HG02763 (cell line): ENCODE measurements around the gene CPAMD8.
"Not testable (repeated sequence)": the region's sequence is repeated elsewhere in the genome, so short reads cannot be mapped to it uniquely, and the experiment has no call there.

Experiments used
- ATAC-seq: cut with Tn5 transposase; IDR thresholded peaks from one replicate; pipeline ENCODE4 v1.9.1; 2021; ENCODE audit warnings: mild to moderate bottlenecking, moderate library complexity; ENCODE audit not compliant: unreplicated experiment

CPAMD8 gene

GRCh38 chr19:17002455-17002854 lies 24.2 kb downstream of the CPAMD8 start:
- no peak for ATAC-seq

DNA sequence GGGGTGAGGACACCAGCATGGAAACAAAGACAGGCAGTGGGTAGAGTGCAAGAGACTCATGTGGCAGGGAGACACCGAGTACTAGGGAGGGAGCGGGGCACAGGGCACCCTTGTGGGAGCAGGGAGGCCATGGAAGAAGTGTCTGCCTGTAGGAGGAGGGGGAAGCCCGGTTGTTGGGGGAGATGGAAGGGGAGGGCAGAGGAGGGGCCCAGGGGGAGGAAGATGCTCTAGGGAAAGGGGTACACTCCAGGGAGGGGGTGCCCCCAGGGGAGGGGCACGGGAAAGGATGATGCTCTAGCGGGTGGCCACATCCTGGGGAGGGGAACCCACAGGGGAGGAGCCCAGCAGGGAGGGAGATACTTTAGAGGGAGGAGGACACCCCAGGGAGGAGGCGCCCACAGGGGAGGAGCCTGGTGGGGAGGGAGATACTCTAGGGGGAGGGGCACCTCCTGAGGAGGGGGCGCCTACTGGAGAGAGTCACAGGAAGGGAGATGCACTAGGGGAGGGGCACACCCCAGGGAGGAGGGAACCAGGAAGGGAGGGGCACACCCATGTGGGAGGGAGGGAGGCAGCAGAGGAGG lies 24.9 kb downstream of the CPAMD8 start:
- ATAC-seq = no peak

DNA sequence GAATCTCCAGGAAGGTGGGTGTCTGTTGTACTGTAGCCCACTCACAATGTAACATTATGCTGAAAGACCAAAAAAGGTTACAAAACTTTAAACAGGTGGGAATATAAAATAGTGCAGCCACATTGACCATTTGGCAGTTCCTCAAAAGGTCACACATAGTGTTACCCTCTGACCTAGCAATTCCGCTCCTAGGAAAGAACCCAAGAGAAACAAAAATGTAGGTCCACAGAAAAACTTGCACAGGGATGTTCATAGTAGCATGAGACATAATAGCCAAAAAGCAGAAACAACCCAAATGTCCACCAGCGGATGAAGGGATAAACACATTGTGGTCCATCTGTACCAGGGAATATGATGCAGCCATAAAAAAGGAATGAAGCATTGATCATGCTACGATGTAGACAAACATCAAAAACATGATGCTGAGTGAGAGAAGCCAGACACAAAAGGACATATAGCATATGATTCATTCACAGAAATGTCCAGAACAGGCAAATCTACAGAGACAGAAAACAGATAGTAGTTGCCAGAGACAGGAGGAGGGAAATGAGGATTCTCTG lies 27.9 kb downstream of the CPAMD8 start:
- no peak for ATAC-seq

DNA sequence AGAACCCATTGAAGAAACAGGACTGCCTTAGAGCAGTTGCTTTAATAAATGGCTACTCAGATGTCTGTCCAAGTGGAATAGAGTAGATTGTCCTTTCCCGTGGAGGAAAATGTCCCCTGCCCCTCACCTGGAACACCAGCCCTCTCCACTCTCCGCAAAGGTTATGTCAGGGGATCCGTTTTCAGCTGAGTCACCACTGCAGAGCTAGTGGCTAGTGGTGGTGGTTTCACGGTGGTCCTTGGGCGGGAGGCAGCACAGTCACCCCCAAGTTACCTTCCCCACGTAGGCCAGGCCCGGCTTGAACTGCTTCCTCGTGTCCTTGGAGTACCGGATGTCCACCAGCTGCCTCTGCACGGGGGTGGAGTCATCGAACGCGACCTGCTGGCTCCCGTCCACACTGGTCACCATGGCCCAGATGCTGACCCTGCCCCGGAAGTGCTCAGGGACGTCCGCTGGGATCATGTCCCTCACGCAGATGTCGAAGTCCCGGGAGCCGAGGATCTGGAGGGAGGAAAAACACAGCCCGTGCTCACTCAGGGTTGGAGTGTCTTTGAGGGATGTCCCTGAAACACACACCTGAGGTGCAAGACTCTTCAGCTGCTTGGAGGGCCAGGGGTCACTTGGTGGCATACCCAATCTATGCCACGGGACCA lies 29.6 kb downstream of the CPAMD8 start:
- ATAC-seq = not testable (repeated sequence)

- ATAC-seq = no peak
Measured at GRCh38 chr19:16988661-16989060, 37.9 kb downstream of the CPAMD8 start.

DNA sequence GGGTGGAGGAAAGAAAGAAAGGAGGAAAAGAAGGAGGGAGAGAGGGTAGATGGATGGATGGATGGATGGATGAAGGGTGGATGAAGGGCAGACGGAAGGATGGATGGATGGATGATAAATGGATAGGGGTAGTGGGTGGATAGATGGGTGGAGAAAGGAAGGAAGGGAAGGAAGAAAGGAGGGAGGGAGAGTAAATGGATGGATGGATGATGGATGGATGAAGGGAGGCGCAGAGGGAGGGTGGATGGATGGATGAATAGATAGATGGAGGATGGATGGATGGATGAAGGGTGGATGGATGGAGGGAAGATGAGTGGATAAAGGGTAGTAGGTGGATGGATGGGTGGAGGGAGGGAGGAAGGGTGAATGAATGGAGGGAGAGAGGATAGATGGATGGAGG lies 41.2 kb downstream of the CPAMD8 start:
- no peak for ATAC-seq

GRCh38 chr19:16982586-16982985 lies 44.0 kb downstream of the CPAMD8 start:
- not testable (repeated sequence) for ATAC-seq

- ATAC-seq = no peak
Measured at GRCh38 chr19:16978839-16979802, 47.5 kb downstream of the CPAMD8 start.

GRCh38 chr19:16978156-16978555 lies 48.5 kb downstream of the CPAMD8 start:
- no peak for ATAC-seq

DNA sequence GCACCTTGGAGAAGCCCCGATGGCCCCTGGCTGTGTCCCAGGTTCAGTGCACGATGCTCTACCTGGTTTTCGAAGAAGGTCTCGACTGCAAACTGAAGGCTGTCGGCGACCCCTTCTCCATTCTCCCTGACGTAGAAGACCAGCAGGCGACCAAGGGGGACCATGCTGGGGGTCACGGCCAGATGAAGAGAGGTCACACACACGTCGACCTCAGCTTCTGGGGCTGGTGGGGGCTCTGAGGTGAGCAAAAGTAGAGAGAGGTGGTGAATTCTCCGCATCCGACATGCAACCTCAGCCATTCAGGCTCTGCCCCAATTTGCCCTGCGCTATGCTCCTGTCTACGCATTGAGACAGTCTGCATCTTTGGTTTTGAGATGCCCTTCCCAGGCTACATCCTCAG lies 49.3 kb downstream of the CPAMD8 start:
- ATAC-seq = no peak

DNA sequence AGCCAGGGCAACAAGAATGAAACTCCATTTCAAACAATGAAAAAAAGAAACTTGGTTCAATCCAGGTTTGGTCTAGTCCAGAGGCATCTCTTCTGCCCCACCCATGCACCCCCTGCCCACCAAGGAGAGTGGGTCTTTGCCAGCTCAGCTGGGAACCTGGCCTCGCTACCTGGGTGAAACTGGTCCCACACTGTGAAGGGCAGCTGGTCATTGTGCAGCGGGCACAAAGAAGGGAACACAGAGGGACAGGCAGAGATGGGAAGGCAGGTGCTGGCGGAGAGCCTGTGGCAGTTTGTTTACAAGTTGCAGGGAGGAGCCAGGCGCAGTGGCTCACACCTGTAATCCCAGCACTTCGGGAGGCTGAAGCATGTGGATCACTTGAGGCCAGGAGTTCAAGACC lies 50.2 kb downstream of the CPAMD8 start:
- no peak for ATAC-seq

- no peak for ATAC-seq
Measured at GRCh38 chr19:16970821-16971220, 55.8 kb downstream of the CPAMD8 start.

- no peak for ATAC-seq
Measured at GRCh38 chr19:16969135-16969534, 57.5 kb downstream of the CPAMD8 start.

DNA sequence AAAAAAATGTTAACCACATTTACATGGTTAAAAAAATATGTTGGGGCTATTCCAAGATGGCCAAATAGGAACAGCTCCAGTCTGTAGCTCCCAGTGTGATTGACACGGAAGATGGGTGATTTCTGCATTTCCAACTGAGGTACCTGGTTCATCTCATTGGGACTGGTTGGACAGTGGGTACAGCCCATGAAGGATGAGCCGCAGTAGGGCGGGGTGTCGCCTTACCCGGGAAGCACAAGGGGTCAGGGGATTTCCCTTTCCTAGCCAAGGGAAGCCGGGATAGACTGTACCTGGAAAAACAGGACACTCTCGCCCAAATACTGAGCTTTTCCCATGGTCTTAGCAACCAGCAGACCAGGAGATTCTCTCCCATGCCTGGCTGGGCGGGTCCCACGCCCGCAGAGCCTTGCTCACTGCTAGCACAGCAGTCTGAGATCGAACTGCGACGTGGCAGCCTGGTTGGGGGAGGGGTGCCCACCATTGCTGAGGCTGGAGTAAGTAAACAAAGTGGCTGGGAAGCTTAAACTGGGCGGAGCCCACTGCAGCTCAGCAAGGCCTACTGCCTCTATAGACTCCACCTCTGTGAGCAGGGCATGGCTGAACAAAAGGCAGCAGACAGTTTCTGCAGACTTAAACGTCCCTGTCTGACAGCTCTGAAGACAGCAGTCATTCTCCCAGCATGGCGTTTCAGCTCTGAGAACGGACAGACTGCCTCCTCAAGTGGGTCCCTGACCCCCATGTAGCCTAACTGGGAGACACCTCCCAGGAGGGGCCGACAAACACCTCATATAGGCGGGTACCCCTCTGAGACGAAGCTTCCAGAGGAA lies 65.4 kb downstream of the CPAMD8 start:
- ATAC-seq = not testable (repeated sequence)

DNA sequence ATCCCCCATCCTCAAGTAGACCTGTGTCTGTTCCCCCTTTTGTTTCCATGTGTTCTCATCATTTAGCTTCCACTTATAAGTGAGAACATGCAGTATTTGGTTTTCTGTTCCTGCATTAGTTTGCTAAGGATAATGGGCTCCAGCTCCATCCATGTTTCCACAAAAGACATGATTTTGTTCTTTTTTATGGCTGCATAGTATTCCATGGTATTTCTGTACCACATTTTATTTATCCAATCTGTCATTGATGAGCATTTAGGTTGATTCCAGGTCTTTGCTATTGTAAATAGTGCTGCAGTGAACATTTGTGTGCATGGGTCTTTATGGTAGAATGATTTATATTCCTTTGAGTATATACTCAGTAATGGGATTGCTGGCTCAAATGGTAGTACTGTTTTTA lies 68.3 kb downstream of the CPAMD8 start:
- not testable (repeated sequence) for ATAC-seq

DNA sequence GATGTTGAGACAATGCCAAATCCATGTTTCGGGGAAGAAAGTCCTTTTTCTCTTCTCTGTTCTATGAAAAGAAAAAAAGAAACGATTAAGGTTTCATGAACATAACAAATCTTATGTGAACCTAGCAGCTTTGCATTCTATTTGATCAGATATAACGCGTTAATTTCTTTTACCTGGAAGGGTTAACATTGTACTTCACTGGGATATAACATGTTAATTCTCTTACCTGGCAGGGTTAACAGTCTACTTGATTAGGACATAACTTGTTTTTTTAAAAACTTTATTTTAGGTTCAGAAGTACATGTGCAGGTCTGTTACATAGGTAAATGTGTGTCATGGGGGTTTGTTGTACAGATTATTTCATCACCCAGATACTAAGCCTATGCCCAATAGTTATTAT lies 68.8 kb downstream of the CPAMD8 start:
- no peak for ATAC-seq

DNA sequence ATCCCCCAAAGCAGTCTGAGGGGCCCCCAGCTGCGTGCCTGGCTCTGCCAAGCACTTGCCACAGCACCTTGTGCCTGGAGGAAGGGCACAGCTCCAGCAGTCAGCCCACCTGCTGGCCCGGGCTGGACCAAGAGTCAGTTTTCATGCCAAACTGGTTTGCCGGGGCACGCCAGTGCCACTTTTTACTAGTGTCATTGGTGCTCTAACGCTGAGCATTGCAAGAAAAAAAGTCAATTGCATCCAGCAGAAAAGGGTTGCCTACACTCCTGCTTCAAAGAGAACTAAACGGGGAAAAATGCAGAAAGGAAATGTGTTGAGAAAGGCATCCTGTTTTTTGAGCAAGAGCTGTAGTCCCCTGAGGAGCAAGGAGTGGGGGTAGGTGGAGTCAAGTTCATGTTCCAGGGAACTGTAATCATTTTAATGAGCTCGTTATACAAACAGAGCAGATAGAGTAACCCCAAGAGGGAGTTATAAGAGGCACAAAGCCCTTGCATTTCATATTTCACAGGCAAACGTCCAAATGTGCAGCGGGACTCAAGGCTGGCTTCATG lies 69.4 kb downstream of the CPAMD8 start:
- no peak for ATAC-seq

DNA sequence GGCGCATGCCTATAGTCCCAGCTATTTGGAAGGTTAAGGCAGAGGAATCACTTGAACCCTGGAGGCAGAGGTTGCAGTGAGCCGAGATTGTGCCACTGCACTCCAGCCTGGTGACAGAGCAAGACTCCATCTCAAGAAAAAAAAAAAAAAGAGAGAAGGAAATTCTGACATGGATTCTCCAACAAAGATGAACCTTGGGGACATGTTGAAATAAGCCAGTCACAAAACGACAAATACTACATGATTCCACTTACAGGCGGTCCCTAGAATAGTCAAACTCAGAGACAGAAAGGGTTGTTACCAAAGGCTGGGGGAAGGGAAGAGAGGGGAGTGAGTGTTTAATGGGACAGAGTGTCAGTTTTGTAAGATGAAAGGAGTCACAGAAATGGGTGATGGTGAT lies 71.4 kb downstream of the CPAMD8 start:
- no peak for ATAC-seq

DNA sequence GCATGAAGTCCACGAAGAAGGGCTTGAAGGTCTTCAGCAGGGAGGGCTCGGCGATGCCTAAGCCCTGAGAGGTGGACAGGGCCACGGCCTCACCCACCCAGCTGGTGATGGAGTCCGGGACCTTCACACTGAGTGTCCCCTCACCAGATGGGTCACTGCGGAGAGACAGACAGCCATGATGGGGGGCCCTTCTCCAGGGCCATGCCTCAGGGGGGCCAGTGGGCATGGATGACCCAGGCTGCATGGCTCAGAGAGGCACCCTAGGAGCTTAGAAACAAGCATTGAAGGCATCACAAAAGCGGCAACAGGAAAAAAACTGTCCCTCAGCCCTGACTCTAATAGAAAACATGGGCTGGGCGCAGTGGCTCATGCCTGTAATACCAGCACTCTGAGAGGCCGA lies 74.6 kb downstream of the CPAMD8 start:
- ATAC-seq = no peak

- ATAC-seq = no peak
Measured at GRCh38 chr19:16951529-16951928, 75.1 kb downstream of the CPAMD8 start.
